Hematopoietic multipotent progenitor cell treated with erythropoietin and hydrocortisone succinate and interleukin-3 and kit ligand, for 4 days (in vitro differentiated cells): ENCODE data around the gene TMEM69.
"Not testable (repeated sequence)": the region's sequence is repeated elsewhere in the genome, so short reads cannot be mapped to it uniquely, and the experiment has no call there.

Experiments
- DNase-seq: peaks from one replicate; pipeline ENCODE4 v3.0.0-alpha.2; 2015

Gene TMEM69

GRCh38 chr1:45679123-45679522 lies 8.9 kb upstream of the TMEM69 start:
- no peak for DNase-seq

DNA sequence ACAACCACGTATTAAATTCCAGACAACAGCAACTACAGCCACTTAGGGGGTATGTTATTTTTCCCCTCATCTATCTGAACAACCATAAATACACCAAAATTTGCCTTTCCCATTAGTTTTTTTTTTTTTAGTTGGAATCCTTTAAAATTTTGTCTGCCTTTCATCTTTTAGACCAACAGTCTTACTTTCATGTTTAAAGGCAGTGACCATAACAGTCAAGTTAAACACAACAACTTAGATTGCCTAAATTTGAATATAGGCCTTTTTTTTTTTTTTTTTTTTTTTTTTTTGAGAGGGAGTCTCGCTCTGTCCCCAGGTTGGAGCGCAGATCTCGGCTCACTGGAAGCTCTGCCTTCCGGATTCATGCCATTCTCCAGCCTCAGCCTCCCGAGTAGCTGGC lies 5.0 kb upstream of the TMEM69 start:
- no peak for DNase-seq

- no peak for DNase-seq
Measured at GRCh38 chr1:45684402-45684801, 3.6 kb upstream of the TMEM69 start.

DNA sequence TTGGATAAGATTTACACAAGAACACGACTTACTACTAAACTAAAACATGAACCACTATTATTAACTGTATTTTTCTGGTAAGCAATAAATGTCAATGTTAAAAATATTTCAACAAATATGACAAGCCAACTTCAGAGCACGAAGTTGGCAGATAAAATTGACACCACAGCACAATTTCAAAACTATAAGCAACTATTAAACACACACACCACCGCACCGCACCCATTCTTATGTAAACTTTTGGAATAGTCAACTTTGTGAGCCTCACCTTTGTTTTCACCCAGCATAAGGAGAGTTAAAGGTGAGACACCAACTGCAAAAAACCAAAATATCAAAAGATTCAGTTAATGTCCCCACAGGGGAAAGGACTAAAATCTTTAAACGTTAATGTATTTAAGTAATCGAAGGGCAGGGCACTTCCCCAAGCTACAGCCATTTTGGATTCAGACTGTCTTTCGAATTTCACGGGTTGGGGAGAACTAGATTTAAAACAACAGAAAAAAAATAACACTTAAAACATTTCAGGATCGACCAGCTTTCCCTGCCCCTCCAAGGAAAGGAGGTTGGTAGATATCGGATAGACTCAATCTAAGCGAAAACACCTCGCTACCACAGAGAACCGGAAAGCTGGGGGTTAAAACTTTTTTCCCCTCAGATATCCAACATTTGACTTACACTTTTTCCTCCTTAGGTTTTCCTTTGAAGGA lies 2.5 kb upstream of the TMEM69 start:
- peak; percentile 56 for DNase-seq

DNA sequence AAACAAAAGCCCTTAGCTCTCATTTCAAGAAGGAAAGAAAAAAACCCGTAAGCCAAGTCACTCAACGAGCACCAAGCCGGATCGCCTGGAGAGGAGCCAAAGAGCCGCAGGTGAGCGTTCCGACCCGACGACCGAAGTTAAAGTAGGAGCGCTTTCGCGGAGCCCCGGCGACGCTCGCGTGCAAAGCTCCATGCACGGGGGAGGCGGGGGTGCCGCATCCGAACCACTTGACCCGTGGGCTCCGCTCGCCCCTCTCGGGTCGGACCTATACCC lies 2.0 kb upstream of the TMEM69 start:
- peak; percentile 68 for DNase-seq

DNA sequence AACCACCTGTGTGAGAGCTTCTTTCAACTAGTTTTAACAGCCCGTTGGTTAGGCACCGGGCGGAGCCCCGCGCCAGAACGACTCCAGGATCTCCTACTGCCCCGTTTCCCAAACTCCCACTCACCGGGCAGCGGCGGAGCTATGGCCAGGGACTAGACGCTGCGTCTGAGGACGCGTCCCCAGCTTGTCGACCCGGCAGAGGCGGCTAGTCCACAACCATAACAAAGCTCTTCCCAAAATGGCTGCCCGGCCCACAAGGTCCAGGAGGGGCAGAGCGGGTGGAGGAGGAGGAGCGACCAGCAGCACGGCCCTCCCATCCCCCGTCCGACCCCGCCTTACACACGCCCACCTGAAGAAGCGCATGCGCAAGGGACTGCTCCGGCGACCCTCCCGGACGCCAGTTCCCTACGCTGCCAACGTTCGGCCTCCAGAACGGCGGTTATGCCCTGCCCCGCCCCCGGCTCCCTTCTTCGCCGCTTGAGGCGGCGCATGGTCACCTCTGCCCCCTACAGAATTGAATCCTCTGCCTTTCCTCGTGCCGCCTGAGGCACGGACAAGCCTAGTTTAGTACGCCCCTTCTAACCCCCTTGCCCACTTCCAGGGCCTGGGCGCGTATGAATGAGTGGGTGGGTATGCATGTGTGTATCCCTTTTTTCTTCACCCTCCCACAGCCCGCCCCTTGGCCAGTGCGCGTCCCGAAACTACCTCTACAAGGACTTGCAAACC lies 1.5 kb upstream of the TMEM69 start, which contains the start of gene GPBP1L1:
Gene GPBP1L1, minus strand, starts transcription at position 246 of the 726 bp plus-strand sequence. CDS start 27,446 bp downstream, outside the sequence.
- DNase-seq, result peak; percentile 99

DNA sequence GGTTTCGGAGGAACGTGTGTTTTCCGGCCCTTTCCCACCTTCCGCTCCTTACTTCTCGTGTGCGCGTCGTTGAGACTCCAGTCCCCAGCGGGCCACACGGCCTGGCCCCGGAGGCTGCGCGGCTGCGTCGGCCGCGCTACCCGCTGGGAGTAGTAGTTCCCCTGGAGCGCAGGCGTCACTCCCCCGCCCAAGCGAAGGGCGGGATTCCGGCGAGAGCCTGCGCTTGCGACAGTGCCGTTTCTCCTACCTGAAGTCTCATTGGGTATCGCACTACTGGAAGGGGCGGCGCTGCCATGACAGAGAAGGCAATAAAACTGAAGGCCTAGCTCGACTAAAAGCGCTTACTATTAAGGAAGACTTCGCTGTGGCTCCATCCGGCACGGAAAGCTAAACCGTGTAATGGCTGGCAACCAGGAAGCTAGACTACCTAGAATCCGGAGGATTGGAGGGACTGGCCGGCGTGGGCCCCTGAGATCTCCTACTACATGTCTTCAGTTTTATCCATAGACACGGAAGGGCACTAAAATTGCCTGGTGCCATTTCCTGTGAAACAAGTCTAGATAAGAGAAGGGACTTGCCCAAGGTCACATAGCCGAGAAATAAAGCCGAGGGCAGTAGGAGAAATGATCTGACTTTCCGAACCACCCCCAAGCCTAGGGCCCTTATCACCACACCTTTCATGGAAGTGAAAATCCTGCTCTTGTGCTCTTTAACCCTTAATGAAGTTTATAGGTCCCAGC lies 797 bp upstream of the TMEM69 start:
- DNase-seq, result peak; percentile 99

- not testable (repeated sequence) for DNase-seq
Measured at GRCh38 chr1:45693811-45694210, 5.8 kb downstream of the TMEM69 start.

DNA sequence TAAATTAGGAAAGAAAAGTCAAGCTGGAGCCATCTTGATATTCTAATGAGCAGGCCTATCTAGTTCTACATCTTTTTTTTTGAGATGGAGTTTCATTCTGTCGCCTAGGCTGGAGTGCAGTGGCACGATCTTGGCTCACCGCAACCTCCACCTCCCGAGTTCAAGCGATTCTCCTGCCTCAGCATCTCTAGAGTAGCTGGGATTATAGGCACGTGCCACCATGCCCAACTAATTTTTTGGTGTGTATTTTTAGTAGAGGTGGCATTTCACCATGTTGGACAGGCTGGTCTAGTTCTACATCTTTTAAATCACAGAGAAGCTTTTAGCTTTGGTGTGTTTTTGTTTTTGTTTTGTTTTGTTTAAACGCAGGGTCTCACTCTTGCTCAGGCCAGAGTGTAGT lies 6.8 kb downstream of the TMEM69 start:
- DNase-seq, result no peak

GRCh38 chr1:45704637-45705036 lies 16.7 kb downstream of the TMEM69 start:
- DNase-seq, result no peak

DNA sequence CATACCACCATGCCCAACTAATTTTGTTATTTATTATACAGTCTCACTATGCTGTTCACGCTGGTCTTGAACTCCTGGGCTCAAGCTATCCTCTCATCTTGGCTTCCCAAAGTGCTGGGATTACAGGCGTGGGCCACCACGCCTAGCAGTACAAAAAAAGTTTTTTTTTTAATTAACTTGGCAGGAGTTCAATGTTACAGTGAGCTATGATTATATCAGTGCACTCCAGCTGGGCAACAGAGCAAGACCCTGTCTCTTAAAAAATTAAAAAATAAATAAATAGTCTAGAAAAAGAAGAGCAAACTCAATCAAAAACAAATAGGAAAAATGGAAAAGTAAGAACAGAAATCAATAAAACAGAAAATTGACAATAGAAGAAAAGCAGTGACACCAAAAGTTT lies 25.7 kb downstream of the TMEM69 start:
- no peak for DNase-seq

GRCh38 chr1:45716700-45717099 lies 28.7 kb downstream of the TMEM69 start:
- DNase-seq, result no peak

DNA sequence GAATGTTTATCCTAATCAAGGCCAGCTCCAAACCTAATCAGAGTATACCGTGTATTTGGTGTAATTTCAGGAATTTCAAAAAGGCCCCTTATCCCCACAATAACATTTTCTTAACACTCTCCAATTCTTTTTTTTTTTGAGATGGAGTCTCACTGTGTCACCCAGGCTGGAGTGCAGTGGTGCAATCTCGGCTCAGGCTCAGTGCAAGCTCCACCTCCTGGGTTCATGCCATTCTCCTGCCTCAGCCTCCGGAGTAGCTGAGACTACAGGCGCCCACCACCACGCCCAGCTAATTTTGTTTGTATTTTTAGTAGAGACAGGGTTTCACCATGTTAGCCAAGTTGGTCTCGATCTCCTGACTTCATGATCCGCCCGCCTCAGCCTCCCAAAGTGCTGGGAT lies 29.4 kb downstream of the TMEM69 start:
- not testable (repeated sequence) for DNase-seq

- no peak for DNase-seq
Measured at GRCh38 chr1:45718289-45718688, 30.3 kb downstream of the TMEM69 start.

GRCh38 chr1:45721207-45721606 lies 33.2 kb downstream of the TMEM69 start:
- DNase-seq, result no peak

- DNase-seq, result peak; percentile 59
Measured at GRCh38 chr1:45722809-45723208, 34.8 kb downstream of the TMEM69 start.

DNA sequence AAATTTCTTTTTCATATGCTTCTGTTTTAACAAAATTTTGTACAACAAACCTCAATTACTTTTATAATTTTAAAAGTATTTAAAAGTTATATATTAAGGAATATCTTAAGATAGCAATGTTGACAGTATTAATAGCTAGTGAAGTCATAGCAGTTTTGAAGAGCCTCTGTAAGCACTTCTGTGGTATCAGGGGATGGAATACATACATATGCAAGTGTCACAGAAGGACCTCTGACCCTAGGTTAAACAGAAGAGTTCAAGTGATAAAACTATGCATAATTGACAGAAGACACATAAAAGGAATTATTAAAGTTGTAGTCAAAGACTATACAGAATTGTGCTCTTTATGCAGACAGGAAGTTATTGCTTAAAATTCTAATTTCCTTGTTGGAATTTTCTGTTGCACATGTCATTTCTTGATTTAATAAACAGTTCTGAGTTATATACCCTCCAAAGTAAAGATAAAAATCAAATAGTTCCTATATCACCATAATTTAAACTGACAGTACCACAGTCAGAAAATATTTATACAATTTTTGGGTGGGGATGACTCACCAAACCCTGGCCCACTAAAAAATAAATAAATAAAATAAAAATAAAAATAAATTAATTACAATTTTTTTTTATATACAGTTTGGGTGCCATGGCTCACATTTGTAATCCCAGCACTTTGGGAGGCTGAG lies 35.4 kb downstream of the TMEM69 start:
- DNase-seq, result no peak

DNA sequence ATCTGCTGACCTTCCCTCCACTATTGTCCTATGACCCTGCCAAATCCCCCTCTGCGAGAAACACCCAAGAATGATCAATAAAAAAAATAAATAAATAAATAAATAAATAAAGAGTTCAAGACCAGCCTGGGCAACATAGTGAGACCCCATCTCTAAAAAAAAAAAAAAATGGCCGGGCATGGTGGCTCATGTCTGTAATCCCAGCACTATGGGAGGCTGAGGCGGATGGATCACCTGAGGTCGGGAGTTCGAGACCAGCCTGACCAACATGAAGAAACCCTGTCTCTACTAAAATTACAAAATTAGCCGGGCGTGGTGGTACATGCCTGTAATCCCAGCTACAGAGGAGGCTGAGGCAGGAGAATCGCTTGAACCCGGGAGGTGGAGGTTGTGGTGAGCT lies 38.0 kb downstream of the TMEM69 start:
- DNase-seq, result not testable (repeated sequence)

DNA sequence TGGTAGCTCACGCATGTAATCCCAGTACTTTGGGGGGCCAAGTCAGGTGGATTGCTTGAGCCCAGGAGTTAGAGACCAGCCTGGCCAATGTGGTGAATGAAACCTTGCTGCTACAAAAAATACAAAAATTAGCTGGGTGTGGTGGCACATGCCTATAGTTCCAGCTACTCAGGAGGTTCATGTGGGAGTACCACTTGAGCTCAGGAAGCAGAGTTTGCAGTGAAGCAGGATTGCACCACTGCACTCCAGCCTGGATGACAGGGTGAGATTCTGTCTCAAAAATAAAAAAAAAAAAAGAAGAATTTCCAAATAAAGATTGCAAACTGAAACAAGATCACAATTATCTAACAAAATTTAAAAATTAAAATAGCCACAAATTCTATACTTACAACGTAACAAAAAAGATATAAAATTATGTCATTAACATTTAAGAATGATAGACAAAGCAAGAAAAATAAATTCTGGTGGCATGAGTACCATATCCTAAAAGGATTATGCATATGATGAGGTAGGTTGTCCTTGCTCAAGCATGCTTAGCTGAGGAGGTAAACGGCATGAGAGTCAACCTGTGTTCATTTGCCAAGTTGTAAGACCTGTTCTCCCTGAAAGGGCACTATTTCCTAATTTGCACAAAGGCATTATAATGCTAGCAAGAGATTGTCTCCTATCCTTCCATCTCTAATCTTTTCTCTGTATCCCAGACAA lies 42.2 kb downstream of the TMEM69 start:
- DNase-seq, result no peak

DNA sequence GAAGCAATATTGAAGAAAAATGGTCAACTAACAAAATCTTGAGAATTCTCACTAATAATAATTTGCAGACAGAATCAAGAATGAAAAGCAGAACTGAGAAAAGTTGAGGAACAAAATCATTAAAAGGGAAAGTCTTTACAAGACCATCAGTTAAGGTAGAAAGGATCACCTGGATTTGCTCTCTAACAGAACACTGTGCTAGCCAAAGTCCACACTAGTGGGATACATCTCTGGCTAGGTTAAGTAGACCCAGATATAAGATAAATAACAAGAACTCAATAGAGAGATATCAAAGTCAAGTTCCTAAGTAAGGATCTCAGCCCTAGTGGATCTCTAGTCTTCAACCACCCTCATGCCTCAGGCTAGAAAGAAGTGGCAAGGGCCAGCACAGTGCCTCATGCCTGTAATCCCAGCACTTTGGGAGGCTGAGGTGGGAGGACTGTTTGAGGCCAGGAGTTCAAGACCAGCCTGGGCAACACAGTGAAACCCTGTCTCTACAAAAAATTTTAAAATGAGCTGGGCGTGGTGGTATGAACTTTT lies 42.9 kb downstream of the TMEM69 start:
- no peak for DNase-seq

DNA sequence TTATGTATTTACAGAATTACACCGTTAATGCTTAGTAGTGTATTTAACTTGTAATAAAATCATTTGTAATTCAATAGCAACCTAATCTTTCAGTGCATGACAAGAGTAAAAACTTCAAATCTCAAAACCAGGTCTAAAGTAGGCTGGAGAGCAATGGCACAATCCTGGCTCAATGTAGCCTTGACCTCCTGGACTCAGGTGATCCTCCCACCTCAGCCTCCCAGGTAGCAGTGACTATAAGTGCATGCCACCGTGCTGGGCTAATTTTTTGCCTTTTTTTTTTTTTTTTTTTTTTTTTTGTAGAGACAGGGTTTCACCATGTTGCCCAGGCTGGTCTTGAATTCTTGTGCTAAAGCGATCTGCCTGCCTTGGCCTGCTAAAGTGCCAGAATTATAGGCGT lies 51.2 kb downstream of the TMEM69 start:
- no peak for DNase-seq

DNA sequence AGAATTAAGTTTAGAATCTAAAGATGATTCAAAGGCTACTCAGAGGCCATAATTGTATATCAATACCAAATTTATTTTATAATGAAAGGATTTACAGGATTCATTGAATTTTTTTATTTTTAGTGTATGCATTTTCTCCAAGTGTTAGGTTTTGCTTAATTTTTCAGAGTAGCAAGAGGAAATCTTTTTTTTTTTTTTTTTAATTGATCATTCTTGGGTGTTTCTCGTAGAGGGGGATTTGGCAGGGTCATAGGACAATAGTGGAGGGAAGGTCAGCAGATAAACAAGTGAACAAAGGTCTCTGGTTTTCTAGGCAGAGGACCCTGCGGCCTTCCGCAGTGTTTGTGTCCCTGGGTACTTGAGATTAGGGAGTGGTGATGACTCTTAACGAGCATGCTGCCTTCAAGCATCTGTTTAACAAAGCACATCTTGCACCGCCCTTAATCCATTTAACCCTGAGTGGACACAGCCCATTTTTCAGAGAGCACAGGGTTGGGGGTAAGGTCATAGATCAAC lies 51.7 kb downstream of the TMEM69 start:
- not testable (repeated sequence) for DNase-seq
